K562 (cell line): ENCODE results near the gene N4BP3. TPM values are rescaled to one million over a fixed set of nuclear protein-coding genes. Genes with fewer than 3 reads are reported as not detected.

Experiments used
- ATAC-seq: fragments of 200-7000 bp; cut with Tn5 transposase; 3 replicates; pipeline ENCODE4 v1.9.1; 2020; ENCODE audit warnings: moderate library complexity
- BruUV-seq: library from RNA; stranded (reverse); fragments of 400-500 nt; replicated peaks from 2 replicates; lab custom pipeline; 2021; lab: Mats Ljungman, UMichigan
- CTCF ChIA-PET: fragments of 300-600 bp; formaldehyde crosslinking; extraction: SDS; loops from one replicate; lab custom pipeline; 2021; ENCODE audit warnings: low intra/inter-chr PET ratio; lab: Yijun Ruan, JAX
- POLR2A ChIA-PET: fragments of 300-600, 350-650 bp; sonication (Branson Sonifier 250); formaldehyde crosslinking; extraction: SDS; loops from one replicate; lab custom pipeline; 2021; ENCODE audit warnings: antibody characterized with exemption, inconsistent platforms; lab: Yijun Ruan, JAX
- DNase-seq, 4 experiments: peaks; one replicate each; pipeline versions ENCODE4 v3.0.0 to v3.0.0-alpha.2; 2011 to 2018; ENCODE audit warnings: low spot score in 3 of 4, mixed read lengths in 3 of 4; ENCODE audit errors: extremely low read depth in 1 of 4
- FAIRE-seq: peaks from 2 replicates; lab custom pipeline; 2011; peaks lifted over from hg19 to GRCh38; lab: Jason Lieb, UNC
- H2AFZ ChIP-seq: 2 replicates; pipeline ENCODE4 v1.6.0; 2011; ENCODE audit warnings: low read depth, low read length, control low read depth, inconsistent platforms
- H3K27ac ChIP-seq: fragments of 200-600 bp; 3 replicates; pipeline ENCODE4 v1.8.0; 2011; ENCODE audit warnings: low read depth, mild to moderate bottlenecking, control low read depth, inconsistent platforms, low read length, moderate library complexity, mixed read lengths; ENCODE audit errors: extremely low read depth
- H3K27me3 ChIP-seq, 2 experiments: fragments of 300-600 bp in 1 of 2; 2 replicates in 1 of 2; 3 replicates in 1 of 2; pipeline versions ENCODE4 v1.6.0 to v1.8.0; 2011; ENCODE audit warnings: inconsistent platforms in 2 of 2, low read length in 2 of 2, mild to moderate bottlenecking in 1 of 2, mixed read lengths in 1 of 2, moderate library complexity in 1 of 2; ENCODE audit not compliant: control insufficient read depth in 2 of 2, insufficient read depth in 2 of 2
- H3K36me3 ChIP-seq: fragments of 300-600 bp; 3 replicates; pipeline ENCODE4 v1.8.0; 2011; ENCODE audit warnings: mild to moderate bottlenecking, low read length, inconsistent platforms; ENCODE audit not compliant: control insufficient read depth, insufficient read depth
- H3K4me1 ChIP-seq, 2 experiments: fragments of 200-600 bp in 1 of 2; replicated peaks in 1 of 2; 2 replicates in 1 of 2; 3 replicates in 1 of 2; pipeline versions ENCODE4 v1.5.1 to v1.8.0; 2011; ENCODE audit warnings: inconsistent platforms in 2 of 2, low read length in 2 of 2, mild to moderate bottlenecking in 1 of 2, mixed read lengths in 1 of 2, moderate library complexity in 1 of 2; ENCODE audit not compliant: control insufficient read depth in 2 of 2, insufficient read depth in 2 of 2
- H3K4me2 ChIP-seq: 2 replicates; pipeline ENCODE4 v1.6.1; 2011; ENCODE audit warnings: low read length, control low read depth, inconsistent platforms, mixed read lengths; ENCODE audit not compliant: insufficient read depth
- H3K4me3 ChIP-seq: fragments of 200-600 bp; sonication (generic), shearing (Covaris generic); 2 replicates; pipeline ENCODE4 v1.5.1; 2016; ENCODE audit warnings: control low read depth, inconsistent platforms
- H3K79me2 ChIP-seq: fragments of 200-600 bp; 3 replicates; pipeline ENCODE4 v1.8.0; 2011; ENCODE audit warnings: low read length, inconsistent platforms; ENCODE audit not compliant: control insufficient read depth, insufficient read depth
- H3K9ac ChIP-seq, 2 experiments: 2 replicates each; pipeline versions ENCODE4 v1.6.0 to v1.6.1; 2011; ENCODE audit warnings: low read depth in 2 of 2, low read length in 2 of 2, control low read depth in 1 of 2, inconsistent platforms in 1 of 2, mild to moderate bottlenecking in 1 of 2, mixed read lengths in 1 of 2; ENCODE audit not compliant: insufficient read depth in 1 of 2
- H3K9me1 ChIP-seq: one replicate; pipeline ENCODE4 v1.6.0; 2011; ENCODE audit warnings: inconsistent platforms, mild to moderate bottlenecking, low read length, moderate library complexity; ENCODE audit not compliant: control insufficient read depth, insufficient read depth
- H3K9me3 ChIP-seq: replicated peaks from 2 replicates; pipeline ENCODE4 v1.5.1; 2011; ENCODE audit warnings: low read depth, low read length, inconsistent platforms; ENCODE audit not compliant: control insufficient read depth, insufficient read depth
- H4K20me1 ChIP-seq: replicated peaks from 2 replicates; pipeline ENCODE4 v1.6.1; 2011; ENCODE audit warnings: low read length, inconsistent platforms, mixed read lengths; ENCODE audit not compliant: control insufficient read depth, insufficient read depth
- ARNT ChIP-seq, 2 experiments: fragments of 450-650 bp; IDR thresholded peaks; 2 replicates each; pipeline ENCODE4 v1.6.1; 2016; ENCODE audit warnings: mild to moderate bottlenecking in 1 of 2
- C11orf30 ChIP-seq: fragments of 450-650 bp; IDR thresholded peaks from 2 replicates; pipeline ENCODE4 v1.6.1; 2016; ENCODE audit warnings: low read depth, mild to moderate bottlenecking
- CEBPB ChIP-seq: fragments of 450-650 bp; IDR thresholded peaks from 2 replicates; pipeline ENCODE4 v1.6.1; 2016; ENCODE audit warnings: missing genetic modification characterization, missing compliant biosample characterization
- HCFC1 ChIP-seq: IDR thresholded peaks from 2 replicates; pipeline ENCODE4 v1.6.1; 2012; ENCODE audit warnings: low read depth, low read length, improper control_type of control experiment
- MYBL2 ChIP-seq, 2 experiments: fragments of 450-650 bp in 1 of 2; sonication (generic) in 1 of 2; formaldehyde crosslinking in 1 of 2; IDR thresholded peaks; 2 replicates each; pipeline versions ENCODE4 v1.6.1 to v1.8.1; 2017 to 2022; ENCODE audit warnings: borderline replicate concordance in 1 of 2, inconsistent platforms in 1 of 2, low read depth in 1 of 2, mild to moderate bottlenecking in 1 of 2, missing genetic modification reagents in 1 of 2, moderate library complexity in 1 of 2
- OTX1 ChIP-seq: fragments of 450-650 bp; formaldehyde crosslinking; IDR thresholded peaks from 2 replicates; pipeline ENCODE4 v1.4.0; 2022; ENCODE audit warnings: mild to moderate bottlenecking
- POLR2G ChIP-seq: fragments of 200-400 bp; formaldehyde crosslinking; IDR thresholded peaks from 2 replicates; pipeline ENCODE4 v1.6.1; 2017; ENCODE audit warnings: low read depth, mild to moderate bottlenecking, antibody characterized with exemption, low read length, moderate library complexity
- PTRF ChIP-seq: fragments of 450-650 bp; IDR thresholded peaks from 2 replicates; pipeline ENCODE4 v1.6.1; 2016; ENCODE audit warnings: mild to moderate bottlenecking, missing genetic modification characterization, missing compliant biosample characterization
- RAD21 ChIP-seq, 2 experiments: fragments of 250-450 bp in 1 of 2; fragments of 450-650 bp in 1 of 2; sonication (Bioruptor Pico) in 1 of 2; formaldehyde crosslinking in 1 of 2; IDR thresholded peaks in 1 of 2; conservative IDR thresholded peaks in 1 of 2; 2 replicates each; pipeline versions ENCODE4 v1.4.0 to v1.8.0; 2020 to 2022; ENCODE audit warnings: mild to moderate bottlenecking in 2 of 2, moderate library complexity in 1 of 2
- RBFOX2 ChIP-seq: fragments of 200-400 bp; formaldehyde crosslinking; IDR thresholded peaks from 2 replicates; pipeline ENCODE4 v1.6.1; 2017; ENCODE audit warnings: low read depth, mild to moderate bottlenecking, low read length, moderate library complexity
- ZFP91 ChIP-seq: sonication (generic); formaldehyde crosslinking; IDR thresholded peaks from 2 replicates; pipeline ENCODE4 v1.8.0; 2022; ENCODE audit warnings: mild to moderate bottlenecking, missing genetic modification reagents
- WGBS: fragments of 100-300 bp; shearing (Covaris generic); methylation state at CpG from one replicate; pipeline ENCODE4 v1.1.6; 2016; ENCODE audit warnings: low coverage, mixed read lengths; ENCODE audit not compliant: insufficient coverage; ENCODE audit errors: missing lambda C conversion rate; 5-methylcytosine and 5-hydroxymethylcytosine counted together
- in situ Hi-C: fragments of 300-500 bp; cut with MboI; formaldehyde crosslinking; loops from 4 replicates; pipeline ENCODE4 v1.15.0; 2018; ENCODE audit warnings: inconsistent platforms, mixed read lengths
- intact Hi-C: fragments of 100-400 bp; cut with micrococcal nuclease; formaldehyde crosslinking; loops from 2 replicates; pipeline ENCODE4 v1.14.2; 2022
- polyA plus RNA-seq, 8 experiments: library from polyadenylated mRNA; depleted of rRNA in 4 of 8; stranded (reverse) in 5 of 8; unstranded in 3 of 8; fragments of >200 nt; fragmentation: Nextera tagmentation in 2 of 8; fragmentation: Illumina TruSeq in 1 of 8; extraction: Ambion mirVana in 2 of 8; extraction: Trizol in 1 of 8; gene quantifications; 2 replicates each; pipeline versions ENCODE4 v1.2.1 to v1.2.3, GENCODE V29; 2011 to 2014; ENCODE audit warnings: inconsistent platforms in 1 of 8, missing spikeins in 1 of 8
- total RNA-seq, 7 experiments: library from RNA; depleted of rRNA in 6 of 7; stranded (reverse); fragments of >200 nt in 6 of 7; fragmentation: Illumina TruSeq in 2 of 7; extraction: Trizol in 2 of 7; gene quantifications; 2 replicates each; pipeline versions ENCODE4 v1.2.1 to v1.2.3, GENCODE V29; 2011 to 2021; ENCODE audit warnings: low replicate concordance in 1 of 7

The N4BP3 gene
- total and polyA plus RNA-seq, 9 of the 15 experiments (the other 6 are each of a cell fraction or from before 2014, with no cell fraction given), result 0.06 to 7.0 (median 2.4) TPM

GRCh38 chr5:178137991-178138390 lies 24.7 kb downstream of the N4BP3 start:
- peaks cover 0 to 5% of the 10 kb centered on the region in 2 experiments; a peak in 3 of 5 replicates for H3K4me1 ChIP-seq
- H4K20me1 ChIP-seq, result no peaks in the 10 kb centered on the region
- FAIRE-seq, result no peak
- H3K9me3 ChIP-seq, result no peaks in the 10 kb centered on the region
- no peak overlapping the region for H3K4me2 ChIP-seq
- WGBS, result 94% methylated on average over 12 of the region's 12 CpGs
- peaks cover 36% of the 10 kb centered on the region for H3K79me2 ChIP-seq
- H3K9me1 ChIP-seq, result no peaks in the 10 kb centered on the region
- TF ChIP-seq CEBPB (tag), result no peak
- TF ChIP-seq POLR2G, result peak; percentile 65
- no peak for TF ChIP-seq ARNT (IDR thresholded peaks at IDR 0.05)
- TF ChIP-seq RBFOX2, result peak; percentile 48
- TF ChIP-seq, all 486 proteins: peak for 2
- no peak overlapping the region for H2AFZ ChIP-seq
- peaks cover 93% of the 10 kb centered on the region for H3K36me3 ChIP-seq
- ATAC-seq (peak; percentile 30; the same call in 2 of the 3 replicates), DNase-seq (no peak)
- BruUV-seq, result no TSS peak
- H3K27me3 ChIP-seq, result no peaks in the 10 kb centered on the region
- POLR2A ChIA-PET, result interaction anchor here (0.8 to 1.2 kb wide), 5 partner anchors 11 to 16 kb away, joined by 3 to 4 read pairs (median 4); partner anchors contain the start of gene NHP2
- H3K4me3 ChIP-seq, result no peak overlapping the region
- peak overlapping the region in 1 of 2 experiments; percentile 54; a peak in 2 of 4 replicates for H3K9ac ChIP-seq
- CTCF ChIA-PET, result no interaction called here
- no peak overlapping the region; the same call in 2 of the 3 replicates for H3K27ac ChIP-seq
- intact Hi-C loops (no loop called here), in situ Hi-C loops (no loop called here)

GRCh38 chr5:178141550-178141949 lies 28.2 kb downstream of the N4BP3 start:
- no peak overlapping the region; a peak in 1 of 4 replicates for H3K9ac ChIP-seq
- no peak overlapping the region for H3K27ac ChIP-seq
- BruUV-seq, result no TSS peak
- ATAC-seq, result no peak
- intact Hi-C loops (no loop called here), in situ Hi-C loops (no loop called here)
- no peaks in the 10 kb centered on the region for H3K9me1 ChIP-seq
- no peak for DNase-seq
- no peaks in the 10 kb centered on the region for H3K9me3 ChIP-seq
- FAIRE-seq, result no peak
- H3K4me3 ChIP-seq, result no peak overlapping the region
- no peak overlapping the region for H3K4me2 ChIP-seq
- ChIA-PET CTCF (no interaction called here), POLR2A (interaction anchor here (0.8 to 3.2 kb wide), 2 partner anchors 9 to 11 kb away, joined by 3 to 20 read pairs; no protein-coding TSS in a partner anchor)
- WGBS, result 92% methylated on average over 4 of the region's 4 CpGs
- H4K20me1 ChIP-seq, result 0 out of 2 replicates have a peak, but pooled peaks cover 8% of the 10 kb centered on the region
- H3K79me2 ChIP-seq, result peaks cover 9% of the 10 kb centered on the region
- H3K4me1 ChIP-seq, result peaks cover 0 to 11% of the 10 kb centered on the region in 2 experiments; a peak in 3 of 5 replicates
- peaks cover 90% of the 10 kb centered on the region for H3K36me3 ChIP-seq
- H2AFZ ChIP-seq, result no peak overlapping the region
- H3K27me3 ChIP-seq, result no peaks in the 10 kb centered on the region
- TF ChIP-seq RAD21 (CRISPR knock-in tag; conservative IDR thresholded peaks at IDR 0.05 in 1 of 2, IDR thresholded peaks at IDR 0.05 in 1 of 2) (no peak), HCFC1 (no peak), MYBL2 (IDR thresholded peaks at IDR 0.05; ENCODE audit: low read depth) (no peak), MYBL2 (CRISPR knock-in tag; IDR thresholded peaks at IDR 0.05; ENCODE audit: borderline replicate concordance) (no peak), C11orf30 (peak; percentile 51; the same call in 1 of the 2 replicates), OTX1 (CRISPR knock-in tag) (no peak), PTRF (tag) (no peak), ZFP91 (CRISPR knock-in tag) (no peak)
